ENCODE measurements around the gene NTN3. TPM values are rescaled to one million over a fixed set of nuclear protein-coding genes. Genes with fewer than 3 reads are reported as not detected.
A peak's percentile ranks its signal among the peaks of the same experiment; 100 is the strongest.

The NTN3 gene
- total and polyA plus RNA-seq, 10 donors, result 0.03 to 0.28 (median 0.13) TPM; not detected in 5

- peaks cover 0 to 9% (median 0%) of the 10 kb centered on the region in 6 donors for H3K36me3 ChIP-seq
- H3K9me3 ChIP-seq, result no peaks in the 10 kb centered on the region
- TF ChIP-seq, protein P1, sequence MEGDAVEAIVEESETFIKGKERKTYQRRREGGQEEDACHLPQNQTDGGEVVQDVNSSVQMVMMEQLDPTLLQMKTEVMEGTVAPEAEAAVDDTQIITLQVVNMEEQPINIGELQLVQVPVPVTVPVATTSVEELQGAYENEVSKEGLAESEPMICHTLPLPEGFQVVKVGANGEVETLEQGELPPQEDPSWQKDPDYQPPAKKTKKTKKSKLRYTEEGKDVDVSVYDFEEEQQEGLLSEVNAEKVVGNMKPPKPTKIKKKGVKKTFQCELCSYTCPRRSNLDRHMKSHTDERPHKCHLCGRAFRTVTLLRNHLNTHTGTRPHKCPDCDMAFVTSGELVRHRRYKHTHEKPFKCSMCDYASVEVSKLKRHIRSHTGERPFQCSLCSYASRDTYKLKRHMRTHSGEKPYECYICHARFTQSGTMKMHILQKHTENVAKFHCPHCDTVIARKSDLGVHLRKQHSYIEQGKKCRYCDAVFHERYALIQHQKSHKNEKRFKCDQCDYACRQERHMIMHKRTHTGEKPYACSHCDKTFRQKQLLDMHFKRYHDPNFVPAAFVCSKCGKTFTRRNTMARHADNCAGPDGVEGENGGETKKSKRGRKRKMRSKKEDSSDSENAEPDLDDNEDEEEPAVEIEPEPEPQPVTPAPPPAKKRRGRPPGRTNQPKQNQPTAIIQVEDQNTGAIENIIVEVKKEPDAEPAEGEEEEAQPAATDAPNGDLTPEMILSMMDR (IDR thresholded peaks at IDR 0.05 in 8 of 11, conservative IDR thresholded peaks at IDR 0.05 in 3 of 11), result no peak
- TF ChIP-seq POLR2A (IDR thresholded peaks at IDR 0.05) (no peak), POLR2AphosphoS5 (IDR thresholded peaks at IDR 0.05) (no peak)
- intact Hi-C loops (cut with DNase I; ENCODE audit: low total_unique reads), result no loop called here
- 89 to 96% (median 92%) methylated on average over 17 of the region's 17 CpGs for WGBS, 5 donors
- peak overlapping the region in 1 of 8 donors; percentile 93 for H3K4me3 ChIP-seq
- peak; percentile 79 for DNase-seq
- H3K27me3 ChIP-seq (replicated peaks in 1 of 7), result no peaks in the 10 kb centered on the region
- H3K27ac ChIP-seq, result peak overlapping the region in 4 of 8 donors; percentile 98 to 100 (median 100)
- peaks cover 42 to 90% (median 81%) of the 10 kb centered on the region in 6 donors for H3K4me1 ChIP-seq
Measured at GRCh38 chr16:2511996-2512734, 41.1 kb downstream of the NTN3 start.

GRCh38 chr16:2512735-2513404 lies 41.8 kb downstream of the NTN3 start:
- WGBS, 5 donors, result 35 to 56% (median 49%) methylated on average over 10 to 15 of the region's 15 CpGs
- no peaks in the 10 kb centered on the region for H3K27me3 ChIP-seq (replicated peaks in 1 of 7)
- H3K27ac ChIP-seq, result peak overlapping the region; percentile 97 to 100 (median 100)
- intact Hi-C loops (cut with DNase I; ENCODE audit: low total_unique reads), result no loop called here
- peak; percentile 86 for DNase-seq
- H3K4me1 ChIP-seq, result peaks cover 43 to 90% (median 81%) of the 10 kb centered on the region in 6 donors
- no peaks in the 10 kb centered on the region for H3K9me3 ChIP-seq
- H3K36me3 ChIP-seq, result peaks cover 0 to 13% (median 0%) of the 10 kb centered on the region in 6 donors
- peak overlapping the region in 7 of 8 donors; percentile 77 to 97 (median 80) for H3K4me3 ChIP-seq
- no peak for TF ChIP-seq POLR2AphosphoS5 (IDR thresholded peaks at IDR 0.05)
- TF ChIP-seq, protein P1 (IDR thresholded peaks at IDR 0.05 in 8 of 11, conservative IDR thresholded peaks at IDR 0.05 in 3 of 11), result peak in 3 of 11 experiments; percentile 5 to 31 (median 9)

DNA sequence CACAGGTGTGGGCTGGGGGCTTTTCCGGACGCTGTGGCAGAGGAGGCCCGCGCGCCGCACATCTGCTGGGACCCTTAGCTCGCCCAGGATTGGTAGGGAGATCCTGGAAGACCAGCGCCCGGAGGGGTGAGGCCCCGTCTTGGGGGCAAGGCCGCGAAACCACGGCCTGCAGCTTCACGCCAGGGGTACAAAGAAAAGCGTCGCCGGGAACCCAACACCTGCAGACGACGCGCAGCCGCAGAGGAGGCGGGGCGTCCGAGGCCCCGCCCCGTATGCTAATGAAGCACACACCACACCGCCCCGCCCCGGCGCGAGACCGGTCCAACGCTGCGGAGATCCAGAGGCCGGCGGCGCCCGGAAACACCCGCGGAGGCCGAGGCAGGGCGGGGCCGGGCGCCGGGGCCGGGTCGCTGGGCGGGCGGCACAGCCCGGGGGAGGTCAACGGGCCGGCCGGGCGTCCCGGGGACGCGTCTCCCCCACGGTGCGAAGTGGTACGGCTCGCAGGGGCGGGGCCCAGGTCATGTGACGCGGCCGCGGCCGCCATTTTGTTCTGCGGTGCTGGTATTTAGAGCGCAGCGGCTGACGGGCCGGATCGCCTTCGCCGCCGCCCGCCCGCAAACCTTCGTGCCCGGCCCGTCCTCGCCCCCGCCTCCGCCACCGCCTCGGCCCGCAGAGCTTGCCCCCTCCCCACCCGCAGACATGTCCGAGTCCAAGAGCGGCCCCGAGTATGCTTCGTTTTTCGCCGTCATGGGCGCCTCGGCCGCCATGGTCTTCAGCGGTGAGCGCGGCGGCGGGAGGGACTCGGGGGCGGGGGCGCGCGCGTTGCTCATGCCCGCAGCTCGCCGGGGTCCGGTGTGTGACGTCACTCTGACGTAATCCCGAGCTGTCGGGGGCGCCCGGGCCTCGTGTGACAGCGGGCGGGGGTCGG lies 42.6 kb downstream of the NTN3 start, which contains the start of gene ATP6V0C:
ATP6V0C (plus strand) TSS at position 548 of the 928 bp plus-strand sequence; CDS start at position 700, 152 bp downstream.
- H3K27me3 ChIP-seq (replicated peaks in 1 of 7), result no peaks in the 10 kb centered on the region
- DNase-seq, result peak; percentile 97
- 0 to 3% (median 1%) methylated on average over 47 to 122 of the region's 122 CpGs for WGBS, 5 donors
- TF ChIP-seq, protein P1 (IDR thresholded peaks at IDR 0.05 in 8 of 11, conservative IDR thresholded peaks at IDR 0.05 in 3 of 11), result no peak
- TF ChIP-seq POLR2AphosphoS5 (IDR thresholded peaks at IDR 0.05) (peak; percentile 95 to 98 (median 95)), POLR2A (IDR thresholded peaks at IDR 0.05) (peak; percentile 61 to 91 (median 87))
- H3K27ac ChIP-seq, result peak within 1 kb of the TSS; percentile 97 to 100 (median 100)
- no peaks in the 10 kb centered on the region for H3K9me3 ChIP-seq
- H3K4me1 ChIP-seq, result peaks cover 44 to 90% (median 82%) of the 10 kb centered on the region in 6 donors
- peaks cover 0 to 20% (median 0%) of the 10 kb centered on the region in 6 donors for H3K36me3 ChIP-seq
- intact Hi-C loops (cut with DNase I; ENCODE audit: low total_unique reads), result no loop called here
- peak within 1 kb of the TSS; percentile 77 to 97 (median 80) for H3K4me3 ChIP-seq
